GM12891 (cell line): ENCODE measurements around the gene C12orf56.

Experiments
- PAX5 ChIP-seq: IDR thresholded peaks from 2 replicates; pipeline ENCODE4 v1.6.1; 2011; ENCODE audit warnings: low read length, moderate library complexity, mild to moderate bottlenecking; ENCODE audit not compliant: insufficient read depth, severe bottlenecking
- POLR2A ChIP-seq: IDR thresholded peaks from 2 replicates; pipeline ENCODE4 v1.6.1; 2011; ENCODE audit warnings: low read depth, low read length, control low read depth
- POLR2AphosphoS5 ChIP-seq: IDR thresholded peaks from 2 replicates; pipeline ENCODE4 v1.6.1; 2011; ENCODE audit warnings: low read depth, low read length, control low read depth
- POU2F2 ChIP-seq: IDR thresholded peaks from 2 replicates; pipeline ENCODE4 v1.6.1; 2011; ENCODE audit warnings: low read depth, mild to moderate bottlenecking, control low read depth, low read length, moderate library complexity
- SPI1 ChIP-seq: IDR thresholded peaks from 2 replicates; pipeline ENCODE4 v1.6.1; 2011; ENCODE audit warnings: low read depth, low read length, control low read depth
- TAF1 ChIP-seq: IDR thresholded peaks from 2 replicates; pipeline ENCODE4 v1.6.1; 2011; ENCODE audit warnings: low read depth, low read length, control low read depth

DNA sequence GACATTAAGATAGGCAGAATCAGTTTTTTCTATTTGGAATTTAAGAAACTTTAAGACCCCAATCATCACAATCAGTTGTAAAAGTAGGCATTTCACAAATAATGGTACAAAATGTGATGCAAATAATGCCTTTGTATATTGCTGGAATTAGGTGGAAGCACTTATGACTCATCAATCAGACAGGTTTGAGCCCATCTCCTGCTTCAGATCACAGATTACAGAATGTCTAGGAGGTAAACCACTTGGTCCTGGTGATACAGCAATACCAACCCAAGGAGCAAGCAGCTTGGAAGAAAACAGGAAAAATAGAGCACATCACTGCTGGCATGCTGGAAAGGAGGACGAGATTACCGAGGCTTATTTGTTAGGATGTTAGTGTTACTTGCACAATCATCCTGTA is 57.6 kb downstream of the C12orf56 start:
- TF ChIP-seq POLR2A (no peak), POLR2AphosphoS5 (no peak), SPI1 (no peak), TAF1 (no peak), PAX5 (no peak), POU2F2 (no peak)
